GM21528 (cell line): ENCODE data around the gene UACA.
A peak's percentile ranks its signal among the peaks of the same experiment; 100 is the strongest.
"Not testable (repeated sequence)": the region's sequence is repeated elsewhere in the genome, so short reads cannot be mapped to it uniquely, and the experiment has no call there.

ENCODE experiments used
- ATAC-seq: cut with Tn5 transposase; IDR thresholded peaks from one replicate; pipeline ENCODE4 v1.9.1; 2021; ENCODE audit warnings: mild to moderate bottlenecking, moderate library complexity; ENCODE audit not compliant: unreplicated experiment, low FRiP score

UACA gene

DNA sequence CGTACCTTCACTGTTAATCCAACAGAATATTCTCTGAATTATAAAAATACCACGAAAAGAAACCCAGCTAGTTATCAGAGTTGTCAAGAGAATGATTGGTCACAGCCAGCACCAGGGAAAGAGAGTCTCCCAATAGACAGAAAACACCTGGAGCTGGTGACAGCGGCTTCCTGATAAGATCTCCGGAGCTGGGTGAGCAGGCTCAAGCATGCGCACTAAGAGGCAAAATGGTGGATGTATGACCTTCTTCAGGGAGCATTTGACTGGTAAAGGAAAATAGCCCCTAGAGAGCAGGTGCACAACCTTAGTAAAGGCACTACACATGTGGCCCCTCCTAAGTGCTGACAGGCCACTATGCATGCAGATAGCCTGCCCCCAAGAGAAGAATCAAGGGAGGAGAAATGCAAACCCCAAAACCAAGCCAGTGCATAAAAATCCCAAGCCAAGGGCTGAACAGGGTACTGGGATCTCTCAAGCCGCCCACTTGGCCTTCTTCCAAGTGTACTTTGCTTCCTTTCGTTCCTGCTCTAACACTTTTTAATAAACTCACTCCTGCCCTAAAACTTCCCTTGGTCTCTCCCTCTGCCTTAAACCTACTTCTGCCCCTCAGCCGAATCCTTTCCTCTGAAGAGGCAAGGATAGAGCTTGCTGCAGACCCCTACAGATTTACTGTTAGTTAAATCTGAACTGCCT, 93.2 kb downstream of the UACA start:
- no peak for ATAC-seq

DNA sequence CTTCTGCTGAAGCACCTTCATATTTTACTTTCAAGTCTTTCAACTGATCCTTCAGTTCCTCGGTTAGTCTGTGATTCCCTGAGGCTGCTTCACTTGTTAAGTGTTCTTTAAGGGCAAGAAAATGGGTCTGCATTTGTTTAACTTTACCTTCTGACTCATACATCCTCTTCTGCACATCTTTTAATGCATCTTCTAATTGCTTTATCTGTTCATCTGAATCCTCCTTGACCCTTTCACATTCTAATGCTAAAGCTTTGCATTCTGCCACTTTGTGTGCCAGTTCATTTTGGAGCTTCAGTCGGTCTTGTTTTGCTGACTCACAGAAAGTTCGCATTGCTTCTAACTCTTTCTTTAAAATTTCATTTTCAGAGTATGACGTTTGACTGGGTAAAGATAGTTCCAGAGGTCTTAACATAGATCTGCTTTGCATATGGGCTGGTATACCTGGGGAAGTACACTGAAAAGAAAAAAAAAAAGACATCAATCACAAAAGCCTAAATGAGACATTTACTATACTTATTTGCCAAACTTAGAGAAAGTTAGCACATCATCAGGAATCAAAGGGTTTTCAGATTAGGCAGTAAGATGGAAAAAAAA, 94.3 kb downstream of the UACA start:
- ATAC-seq, result peak; percentile 72

DNA sequence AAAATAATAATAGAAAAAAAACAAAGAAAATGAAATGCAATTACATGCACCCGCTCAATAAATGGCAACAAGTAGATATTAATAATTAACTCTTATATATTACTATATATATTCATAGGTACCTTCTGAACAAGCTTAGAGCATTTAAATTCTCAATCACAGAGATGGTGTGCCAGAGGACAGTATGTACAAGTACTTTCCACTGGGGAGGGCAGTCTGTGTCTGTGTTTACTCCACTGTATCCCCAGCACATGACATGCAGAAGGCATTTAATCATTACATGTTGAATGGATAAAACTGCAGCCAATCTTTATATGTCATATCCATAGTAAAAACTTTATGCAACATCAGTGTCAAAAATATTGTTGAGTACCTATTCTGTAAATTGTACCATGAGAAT, 97.8 kb downstream of the UACA start:
- ATAC-seq, result no peak

DNA sequence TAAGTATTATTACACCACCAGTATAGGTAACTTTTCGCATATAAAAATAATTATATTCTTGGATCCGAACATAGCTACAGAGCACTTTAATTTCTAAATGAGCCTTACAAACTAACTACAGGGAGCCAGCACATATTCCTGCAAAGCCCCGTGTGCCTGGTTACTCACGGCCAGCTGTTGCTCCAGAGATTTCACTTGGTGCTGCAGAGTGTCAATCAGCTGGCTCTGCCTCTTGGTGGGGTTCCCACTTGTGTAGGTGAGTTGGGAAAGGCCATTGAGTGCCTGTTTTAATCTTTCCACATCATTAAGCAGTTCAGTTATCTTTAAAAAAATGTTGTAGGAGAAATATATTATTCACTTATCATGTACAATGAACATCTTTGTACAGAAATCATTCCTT, 98.9 kb downstream of the UACA start:
- ATAC-seq, result no peak

DNA sequence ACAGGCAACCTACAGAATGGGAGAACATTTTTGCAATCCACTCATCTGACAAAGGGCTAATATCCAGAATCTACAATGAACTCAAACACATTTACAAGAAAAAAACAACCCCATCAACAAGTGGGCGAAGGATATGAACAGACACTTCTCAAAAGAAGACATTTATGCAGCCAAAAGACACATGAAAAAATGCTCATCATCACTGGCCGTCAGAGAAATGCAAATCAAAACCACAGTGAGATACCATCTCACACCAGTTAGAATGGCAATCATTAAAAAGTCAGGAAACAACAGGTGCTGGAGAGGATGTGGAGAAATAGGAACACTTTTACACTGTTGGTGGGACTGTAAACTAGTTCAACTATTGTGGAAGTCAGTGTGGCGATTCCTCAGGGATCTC, 100.3 kb downstream of the UACA start:
- not testable (repeated sequence) for ATAC-seq

DNA sequence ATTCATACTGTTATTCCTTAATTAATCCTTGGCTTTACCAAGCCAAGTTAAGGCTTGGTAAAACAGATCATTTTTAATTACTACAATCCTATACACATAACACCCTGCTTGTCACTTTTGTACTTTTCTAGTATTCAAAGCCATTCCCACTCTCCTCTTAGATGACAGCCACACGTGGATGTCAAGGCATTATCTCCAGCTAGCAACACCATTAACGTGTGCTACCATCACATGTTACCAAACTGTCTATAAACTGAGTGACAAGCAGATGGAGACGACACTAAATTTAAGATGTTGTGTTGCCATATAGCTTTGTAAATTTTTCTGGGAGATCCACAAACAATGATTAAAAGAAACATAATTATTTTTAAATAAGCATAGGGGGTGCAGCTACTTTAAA, 103.7 kb downstream of the UACA start:
- no peak for ATAC-seq

DNA sequence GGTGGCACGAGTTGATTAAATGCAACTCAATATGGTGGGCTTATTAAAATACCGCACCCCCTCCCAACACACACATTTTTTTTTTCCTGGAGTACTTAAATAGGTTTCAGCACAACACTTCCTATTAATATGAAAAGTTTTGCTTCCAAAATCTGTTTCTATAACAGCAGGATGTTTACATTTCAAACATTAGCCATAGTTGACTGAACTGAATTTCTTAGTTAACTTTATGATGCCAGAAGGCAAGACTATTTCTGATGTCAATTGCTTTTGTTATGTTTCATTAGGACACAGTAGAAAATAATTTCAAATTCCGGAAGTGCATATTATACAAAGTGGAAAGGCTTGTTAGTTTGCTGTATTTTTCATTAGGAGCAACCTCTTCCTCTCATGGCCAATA, 104.7 kb downstream of the UACA start:
- ATAC-seq, result no peak

DNA sequence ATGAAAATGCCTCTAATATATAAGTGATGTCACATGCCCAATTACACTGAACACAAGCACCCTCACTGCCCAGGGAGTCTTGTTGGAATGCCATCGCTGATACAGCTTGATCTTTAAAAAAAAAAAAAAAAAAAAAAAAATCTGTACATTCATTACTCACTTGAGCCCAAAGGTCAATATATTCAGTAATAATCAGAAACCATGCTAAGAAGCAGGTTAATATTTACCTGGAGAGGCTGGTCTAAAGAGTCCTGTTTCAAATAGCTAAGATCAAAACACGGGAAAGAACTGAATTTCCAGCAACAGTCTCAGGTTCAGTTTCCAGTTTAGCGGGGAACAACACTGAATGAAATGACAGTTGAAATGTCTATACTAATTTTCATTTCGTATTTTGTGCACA, 109.9 kb downstream of the UACA start:
- no peak for ATAC-seq

DNA sequence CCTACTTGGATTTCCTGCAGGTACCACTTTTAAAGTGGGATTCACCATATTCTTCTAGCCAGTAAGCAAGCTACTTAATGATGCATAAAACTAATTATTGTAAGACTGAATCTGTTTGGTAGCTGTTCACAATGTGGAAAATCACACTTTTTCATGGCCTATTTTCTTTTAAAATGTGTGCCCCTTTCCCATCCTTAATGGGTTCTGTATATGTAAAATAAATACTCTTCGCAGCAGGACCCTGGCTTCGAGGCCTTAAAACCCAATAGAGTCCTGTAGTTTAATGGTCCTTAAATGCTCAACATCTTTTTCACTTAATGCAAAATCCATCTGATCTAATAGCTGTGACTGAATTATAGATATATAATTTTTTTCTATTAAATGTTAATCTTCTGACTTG, 111.0 kb downstream of the UACA start:
- ATAC-seq, result no peak

DNA sequence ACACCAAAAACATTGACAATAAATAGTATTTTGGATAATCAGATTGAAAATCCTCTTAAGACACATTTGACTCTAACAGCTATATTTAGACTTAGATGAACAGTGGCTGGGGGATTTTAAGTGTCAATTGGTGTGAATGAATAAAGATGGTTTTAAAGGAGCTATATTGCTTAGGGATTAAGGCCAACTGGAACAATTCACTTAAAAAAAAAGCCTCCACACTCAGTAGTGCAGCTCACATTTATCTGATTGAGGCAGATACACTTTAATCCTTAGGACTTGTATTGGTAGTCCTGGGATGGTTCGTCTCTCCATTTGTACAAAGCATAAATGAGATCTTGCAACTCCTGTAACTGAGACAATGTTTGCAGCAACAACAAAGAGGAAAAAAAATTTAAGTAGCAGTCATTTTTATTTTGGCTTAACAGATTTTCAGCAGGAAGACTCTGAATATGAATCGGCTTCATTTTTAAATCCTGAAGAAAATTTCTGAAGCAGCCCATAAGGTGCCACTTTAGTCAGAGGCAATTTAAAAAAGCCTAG, 112.0 kb downstream of the UACA start:
- no peak for ATAC-seq

DNA sequence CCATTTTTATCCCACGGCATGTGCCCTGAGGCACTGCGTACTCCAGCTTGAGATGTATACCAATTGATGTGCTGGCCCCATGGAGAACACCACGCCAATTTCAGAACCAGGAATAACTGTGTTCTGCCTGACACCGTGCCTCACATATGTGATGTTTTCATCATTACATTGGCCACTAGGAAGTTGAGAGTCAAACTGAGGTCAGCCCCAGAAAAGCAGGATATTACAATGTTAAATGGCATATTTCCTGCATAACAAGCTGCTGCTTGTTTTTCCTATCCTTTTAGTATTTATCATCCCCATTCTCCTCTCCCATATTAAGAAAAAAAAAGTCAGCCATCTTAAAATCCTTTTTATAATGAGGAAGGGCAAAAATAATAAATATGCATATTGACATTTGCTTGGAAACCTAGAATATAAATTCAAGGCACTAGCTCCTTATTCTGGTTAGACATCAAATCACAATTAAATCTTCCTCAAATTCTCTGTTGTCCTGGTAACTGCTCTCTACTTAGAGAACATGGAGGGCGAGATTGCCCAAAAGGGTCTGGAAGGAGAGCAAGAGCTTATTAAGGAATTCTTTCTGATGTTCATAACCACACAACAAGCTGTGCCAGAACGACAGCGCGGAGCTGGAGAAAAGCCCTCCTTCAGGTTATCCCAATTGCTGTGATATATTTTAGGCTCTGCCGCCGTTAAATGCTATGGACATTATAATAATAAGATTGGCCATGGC, 112.6 kb downstream of the UACA start:
- no peak for ATAC-seq

DNA sequence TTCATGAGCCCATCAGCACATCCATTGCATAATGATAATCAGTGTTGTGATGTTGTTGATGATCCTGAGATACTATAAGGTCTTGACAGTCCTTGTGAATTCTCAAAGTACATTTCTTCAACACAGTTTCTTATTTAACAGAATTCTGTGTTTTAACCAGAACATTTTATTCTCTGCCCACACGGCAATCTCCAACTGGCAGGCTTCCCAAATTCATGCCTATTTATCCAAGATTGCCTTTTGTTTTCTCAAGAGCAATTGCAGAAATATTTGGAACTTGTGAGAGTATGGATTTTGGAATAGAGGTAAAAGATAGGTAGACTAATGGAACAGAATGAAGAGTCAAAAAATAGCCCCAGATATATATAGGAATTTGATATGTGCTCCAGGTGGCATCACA, 116.0 kb downstream of the UACA start:
- ATAC-seq, result no peak

DNA sequence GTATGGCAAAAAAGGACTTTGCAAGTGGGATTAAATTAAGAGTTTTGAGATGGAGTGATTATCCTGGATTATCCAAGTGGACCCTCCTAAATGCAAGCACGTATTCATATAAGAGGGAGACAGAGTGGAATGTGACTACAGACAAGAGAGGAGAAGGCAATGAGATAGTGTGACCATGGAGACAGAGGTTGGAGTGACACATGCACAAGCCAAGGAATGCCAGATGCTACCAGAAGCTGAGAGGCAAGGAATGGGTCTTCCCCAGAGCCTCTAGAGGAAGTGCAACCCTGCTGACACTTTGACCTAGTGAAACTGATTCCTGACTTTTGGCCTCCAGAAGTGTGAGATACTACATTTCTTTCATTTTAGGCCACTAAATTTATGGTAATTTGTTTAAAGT, 117.2 kb downstream of the UACA start:
- no peak for ATAC-seq

DNA sequence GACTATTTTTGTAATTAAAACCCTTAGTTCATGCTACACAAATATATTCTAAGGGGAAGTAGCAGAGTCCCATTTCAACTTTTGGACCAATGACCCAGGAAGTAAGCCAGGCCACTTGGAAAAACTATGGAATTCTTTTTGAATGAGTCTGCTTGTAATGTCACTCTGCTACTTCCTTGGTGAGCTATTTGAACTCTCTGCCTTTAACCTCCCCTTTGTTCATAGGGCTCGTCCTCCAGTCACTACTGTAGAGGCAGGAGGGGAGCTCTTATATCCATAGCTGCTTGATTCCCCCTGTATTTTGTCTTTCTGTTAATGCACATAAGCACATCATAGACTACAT, 119.6 kb downstream of the UACA start:
- ATAC-seq, result no peak

DNA sequence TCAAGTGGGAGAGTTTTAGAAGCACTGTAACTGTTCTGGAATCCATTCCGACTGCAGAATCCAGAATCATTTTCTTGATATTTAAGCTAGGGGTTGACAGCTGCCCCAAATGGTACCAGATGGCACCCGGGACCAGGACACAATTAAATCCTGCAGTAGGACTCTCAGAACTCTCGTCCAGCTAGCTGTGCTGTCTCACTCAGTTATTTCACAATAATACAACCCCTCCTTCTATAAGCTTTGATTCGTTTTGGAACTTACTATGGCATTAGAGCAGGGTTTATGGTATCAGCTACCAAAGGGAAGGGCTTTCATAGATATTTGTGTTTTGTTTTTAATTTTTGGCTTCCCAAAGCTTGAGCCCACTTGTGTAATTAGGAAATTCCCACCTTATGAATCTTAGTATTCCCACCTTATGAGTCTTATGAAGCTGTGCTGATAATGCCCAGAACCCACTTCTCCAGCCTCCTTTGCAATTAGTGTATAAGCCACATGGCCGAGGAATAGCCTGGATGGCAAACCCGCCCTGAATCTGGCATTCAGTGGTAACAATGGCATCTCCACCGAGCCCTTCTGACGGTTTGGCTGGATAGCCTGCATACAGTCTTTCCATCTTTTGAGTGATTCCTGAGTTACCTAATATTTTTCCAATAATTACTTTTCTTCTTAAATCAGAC, 120.1 kb downstream of the UACA start:
- no peak for ATAC-seq

DNA sequence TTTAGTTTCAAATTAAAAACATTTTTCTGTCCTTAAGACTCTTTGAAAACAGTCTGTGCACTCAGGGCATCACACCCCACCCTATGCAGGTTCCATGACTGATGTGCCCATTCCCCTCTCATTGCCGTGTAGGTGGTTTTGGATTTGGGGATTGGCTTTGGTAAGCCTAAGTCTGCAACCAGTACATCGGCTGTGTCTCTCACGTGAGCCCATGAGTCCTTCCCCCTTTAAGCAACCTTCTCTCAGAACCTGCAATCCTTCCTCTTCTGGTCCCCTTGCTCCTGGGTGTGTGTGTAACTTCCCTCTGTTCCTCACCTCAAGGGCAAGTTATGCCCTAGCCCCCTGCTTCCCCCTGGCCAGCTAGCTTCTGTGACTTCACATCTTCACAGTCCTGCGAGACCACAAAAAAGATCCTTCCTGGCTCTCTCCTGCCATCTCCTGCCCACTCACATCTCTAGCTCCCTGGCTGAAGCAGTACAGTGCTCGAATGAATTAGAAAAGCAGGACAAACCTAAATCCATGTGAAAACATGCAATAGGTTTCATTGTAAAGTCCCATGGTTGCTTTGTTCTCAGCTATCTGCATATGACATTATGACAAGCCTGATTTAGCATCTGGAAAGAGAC, 126.7 kb downstream of the UACA start:
- ATAC-seq, result no peak

DNA sequence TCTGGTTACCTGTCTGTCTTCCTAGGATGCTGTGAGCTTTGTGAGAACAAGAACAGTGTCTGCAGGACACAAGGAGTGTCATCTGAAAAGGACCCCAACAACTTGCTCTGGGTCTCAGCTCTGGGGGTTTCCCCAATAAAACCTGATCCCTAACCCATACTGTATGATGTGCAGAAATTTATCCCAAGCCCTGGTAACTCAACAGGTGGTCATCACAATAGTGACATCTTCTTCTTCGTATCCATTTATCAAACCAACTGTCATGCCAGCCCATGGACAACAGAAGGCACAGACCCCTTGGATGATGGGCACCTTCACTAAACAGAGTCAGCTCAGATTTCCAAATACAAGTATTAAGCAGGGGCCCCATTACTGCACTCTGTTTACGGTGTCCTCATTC, 127.5 kb downstream of the UACA start:
- ATAC-seq, result no peak

DNA sequence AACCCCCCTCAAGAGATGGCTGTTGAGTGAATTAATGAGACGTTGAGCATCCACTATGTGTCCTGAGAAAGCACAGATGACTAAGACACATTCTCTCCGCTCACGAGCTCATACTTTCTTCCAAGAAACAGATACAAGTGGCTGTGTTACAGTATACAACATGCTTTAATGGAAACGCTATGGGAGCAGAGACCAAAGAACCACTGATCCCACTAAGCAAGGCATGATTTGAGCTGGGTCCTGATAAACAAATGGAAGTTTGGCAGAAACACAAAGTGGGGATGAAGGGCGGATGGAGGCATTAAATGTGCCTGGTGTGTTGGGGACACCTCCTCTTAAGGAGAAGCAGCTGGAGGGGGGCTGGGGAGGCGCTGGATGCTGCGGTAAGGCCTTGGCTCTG, 129.4 kb downstream of the UACA start:
- no peak for ATAC-seq

DNA sequence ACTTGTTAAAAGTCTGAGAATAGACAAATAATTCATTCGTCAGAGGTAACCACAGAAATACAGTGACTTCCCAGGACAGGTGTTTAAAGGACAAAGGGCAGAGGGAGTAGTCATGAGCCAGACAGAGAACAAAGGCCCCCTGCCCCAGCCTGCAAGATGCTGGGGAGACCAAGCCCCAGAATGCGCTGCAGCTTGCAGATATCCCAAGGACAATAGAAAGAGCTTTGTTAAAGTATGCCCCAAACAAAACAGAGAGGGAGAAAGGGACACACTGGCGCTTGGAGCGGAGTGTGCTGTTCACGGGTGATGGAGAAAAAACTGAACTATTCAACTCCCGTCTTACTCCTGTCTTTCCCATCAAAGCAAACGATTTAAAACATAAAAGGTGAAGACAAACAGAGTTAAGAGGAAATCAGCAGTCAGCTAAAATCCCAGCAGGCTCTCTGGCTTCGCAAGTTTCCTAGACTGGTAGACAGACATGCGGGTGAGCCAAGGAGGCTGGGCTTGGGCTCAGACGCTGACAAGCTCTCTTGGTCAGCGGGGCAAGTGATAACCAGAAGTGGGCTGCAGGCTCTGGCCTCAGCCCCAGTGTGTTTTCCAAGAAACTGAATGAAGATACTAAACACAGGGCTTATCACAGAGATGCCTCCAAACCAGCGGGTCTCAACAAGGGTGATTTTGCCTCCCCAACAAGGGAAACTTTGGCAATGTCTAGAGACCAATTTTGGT, 130.1 kb downstream of the UACA start:
- ATAC-seq, result no peak

DNA sequence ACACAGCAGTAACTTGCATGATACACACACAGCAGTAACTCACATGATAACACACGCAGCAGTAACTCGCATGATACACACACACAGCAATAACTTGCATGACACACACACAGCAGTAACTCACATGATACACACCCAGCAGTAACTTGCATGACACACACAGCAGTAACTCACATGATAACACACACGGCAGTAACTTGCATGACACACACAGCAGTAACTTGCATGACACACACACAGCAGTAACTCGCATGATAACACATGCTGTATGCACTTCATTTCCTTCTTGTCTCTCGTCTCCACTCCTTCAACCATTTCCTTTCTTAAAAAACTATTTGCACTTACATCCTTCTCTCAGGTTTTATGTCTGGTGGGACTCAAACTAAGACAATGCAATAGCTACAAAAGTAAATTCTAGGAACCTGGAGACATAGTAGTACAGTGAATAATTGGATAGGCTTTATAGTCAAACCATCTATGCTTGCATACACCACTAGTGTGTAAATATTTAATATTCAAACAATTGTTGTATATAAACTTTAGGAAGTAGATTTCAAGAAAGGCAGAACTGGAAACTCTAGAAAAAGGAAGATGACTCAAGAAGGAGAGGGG, 130.8 kb downstream of the UACA start:
- ATAC-seq, result no peak
